GM19023 (cell line): ENCODE measurements around the gene OR2A14.
A peak's percentile ranks its signal among the peaks of the same experiment; 100 is the strongest.
"Not testable (repeated sequence)": the region's sequence is repeated elsewhere in the genome, so short reads cannot be mapped to it uniquely, and the experiment has no call there.

Experiments
- ATAC-seq: cut with Tn5 transposase; IDR thresholded peaks from one replicate; pipeline ENCODE4 v1.9.1; 2021; ENCODE audit warnings: mild to moderate bottlenecking, moderate library complexity; ENCODE audit not compliant: unreplicated experiment

Gene OR2A14, protein sequence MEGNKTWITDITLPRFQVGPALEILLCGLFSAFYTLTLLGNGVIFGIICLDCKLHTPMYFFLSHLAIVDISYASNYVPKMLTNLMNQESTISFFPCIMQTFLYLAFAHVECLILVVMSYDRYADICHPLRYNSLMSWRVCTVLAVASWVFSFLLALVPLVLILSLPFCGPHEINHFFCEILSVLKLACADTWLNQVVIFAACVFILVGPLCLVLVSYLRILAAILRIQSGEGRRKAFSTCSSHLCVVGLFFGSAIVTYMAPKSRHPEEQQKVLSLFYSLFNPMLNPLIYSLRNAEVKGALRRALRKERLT

DNA sequence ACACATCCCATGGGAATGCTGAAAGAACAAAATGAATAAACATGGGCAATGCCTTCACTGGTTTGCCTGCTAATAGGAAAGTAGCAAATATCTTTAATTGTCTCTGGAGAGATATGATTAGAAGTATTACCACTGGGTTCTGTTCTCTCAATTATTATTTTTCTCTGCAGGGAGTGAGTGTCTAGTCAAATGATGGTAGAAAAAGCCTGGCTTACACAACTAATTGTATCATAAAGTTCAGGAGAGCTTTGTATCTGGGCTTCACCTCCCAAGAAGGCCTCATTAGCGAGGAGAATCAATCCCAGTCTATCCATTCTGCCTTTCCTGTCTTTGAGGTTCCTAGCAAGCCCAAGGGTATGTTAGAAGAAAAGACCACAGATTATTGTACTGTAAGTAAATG is at the start of gene OR2A14:
Gene OR2A14, plus strand, starts transcription at position 301 of the 400 bp plus-strand sequence. CDS start 5,937 bp downstream, outside the sequence.
- no peak for ATAC-seq

DNA sequence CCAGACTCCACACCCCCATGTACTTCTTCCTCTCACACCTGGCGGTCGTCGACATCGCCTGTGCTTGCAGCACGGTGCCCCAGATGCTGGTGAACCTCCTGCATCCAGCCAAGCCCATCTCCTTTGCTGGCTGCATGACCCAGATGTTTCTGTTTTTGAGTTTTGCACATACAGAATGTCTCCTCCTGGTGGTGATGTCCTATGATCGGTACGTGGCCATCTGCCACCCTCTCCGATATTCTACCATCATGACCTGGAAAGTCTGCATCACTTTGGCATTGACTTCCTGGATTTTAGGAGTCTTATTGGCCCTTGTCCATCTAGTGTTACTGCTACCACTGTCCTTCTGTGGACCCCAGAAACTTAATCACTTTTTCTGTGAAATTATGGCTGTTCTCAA is 48.6 kb upstream of the OR2A14 start:
- ATAC-seq, result no peak

DNA sequence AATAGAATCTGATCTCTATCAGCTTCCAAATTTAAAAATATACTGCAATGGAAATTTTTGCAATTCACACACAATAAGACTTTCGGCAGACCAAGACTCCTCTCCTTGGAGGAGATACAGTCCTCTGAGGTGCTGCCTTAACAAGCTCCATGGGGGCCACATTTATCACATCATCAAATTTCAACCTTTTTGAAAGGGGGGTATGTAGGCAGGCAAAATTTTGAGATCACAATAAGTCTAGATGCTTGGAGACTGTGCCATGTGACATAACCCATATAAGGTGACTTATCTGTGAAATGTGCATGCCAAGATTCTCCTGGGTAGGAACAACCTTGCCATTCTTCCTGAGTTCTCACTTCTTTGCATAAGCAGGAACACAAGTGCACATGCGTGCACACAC is 37.0 kb upstream of the OR2A14 start, which contains the start of gene OR2A12:
Gene OR2A12, plus strand, starts transcription at position 301 of the 400 bp plus-strand sequence. CDS start 8,830 bp downstream, outside the sequence.
- ATAC-seq, result no peak

DNA sequence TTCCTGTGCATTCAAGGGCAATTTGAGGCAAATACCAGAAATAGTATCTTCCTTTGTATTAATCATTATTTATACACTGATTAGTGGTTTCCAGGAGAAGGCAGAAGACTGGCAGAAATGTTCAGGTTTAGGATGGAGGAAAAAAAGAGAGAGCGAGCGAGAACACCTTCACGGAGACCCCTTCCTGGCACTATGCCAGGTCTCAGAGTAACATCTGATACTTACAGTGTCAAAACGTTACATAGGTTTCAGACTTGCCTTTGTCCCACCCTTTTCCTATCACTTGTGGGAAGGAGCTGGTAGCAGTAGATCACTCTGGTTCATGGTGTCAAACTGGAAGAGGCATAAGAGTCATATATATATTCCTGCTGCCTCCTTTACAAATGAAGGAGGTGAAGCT is 36.2 kb upstream of the OR2A14 start:
- no peak for ATAC-seq

- ATAC-seq, result no peak
Measured at GRCh38 chr7:144087230-144087629, 35.7 kb upstream of the OR2A14 start.

DNA sequence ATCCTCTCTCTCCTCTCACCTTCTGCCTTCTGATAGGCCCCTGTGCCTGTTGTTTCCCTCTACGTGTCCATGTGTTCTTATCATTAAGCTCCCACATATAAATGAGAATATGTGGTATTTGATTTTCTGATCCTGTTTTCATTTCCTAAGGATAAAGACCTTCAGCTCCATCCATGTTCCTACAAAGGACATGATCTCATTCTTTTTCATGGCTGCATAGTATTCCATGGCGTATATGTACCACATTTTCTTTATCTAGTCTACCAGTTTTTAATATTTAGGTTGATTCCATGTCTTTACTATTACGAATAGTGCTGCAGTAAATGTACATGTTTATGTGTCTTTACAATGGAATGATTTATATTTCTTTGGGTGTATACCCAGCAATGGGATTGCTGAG is 32.3 kb upstream of the OR2A14 start:
- no peak for ATAC-seq

- no peak for ATAC-seq
Measured at GRCh38 chr7:144098776-144099175, 24.2 kb upstream of the OR2A14 start.

DNA sequence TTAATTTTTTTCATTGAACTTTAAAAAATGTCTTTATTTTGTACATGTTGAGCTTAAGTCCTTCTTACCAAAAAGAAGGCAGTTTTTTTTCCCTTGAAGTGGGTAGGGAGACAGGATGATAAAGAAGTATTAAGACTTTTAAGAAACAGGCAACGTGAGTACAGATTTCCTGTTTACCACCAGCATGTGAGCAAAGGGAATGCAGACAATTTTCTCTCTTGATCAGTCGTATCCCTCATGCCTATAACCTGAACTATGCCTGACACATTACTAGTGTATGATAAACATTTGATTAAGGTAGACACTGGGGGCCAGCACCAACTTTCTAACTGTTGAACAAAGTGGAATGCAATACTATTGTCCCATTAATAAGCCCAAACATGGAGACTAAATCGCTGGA is 22.4 kb upstream of the OR2A14 start:
- no peak for ATAC-seq

DNA sequence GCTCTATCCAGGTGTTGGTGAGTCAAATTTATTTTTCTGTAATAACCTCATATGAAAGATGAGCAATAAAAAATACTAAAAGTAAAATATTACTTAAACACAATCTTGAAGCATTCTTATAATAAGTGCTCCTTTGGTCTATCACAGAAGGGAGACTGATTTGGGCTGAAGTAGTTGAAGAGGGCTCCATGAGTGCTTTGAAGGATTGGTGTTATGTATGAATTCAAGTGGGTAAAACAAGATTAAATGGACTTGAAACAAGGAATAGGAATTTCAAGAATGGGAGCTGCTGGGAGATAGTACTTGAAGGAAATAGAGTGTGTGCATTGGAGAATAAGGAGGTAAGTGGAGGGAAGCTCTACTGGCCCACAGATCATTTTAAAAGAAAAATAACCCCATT is 20.9 kb upstream of the OR2A14 start:
- no peak for ATAC-seq

DNA sequence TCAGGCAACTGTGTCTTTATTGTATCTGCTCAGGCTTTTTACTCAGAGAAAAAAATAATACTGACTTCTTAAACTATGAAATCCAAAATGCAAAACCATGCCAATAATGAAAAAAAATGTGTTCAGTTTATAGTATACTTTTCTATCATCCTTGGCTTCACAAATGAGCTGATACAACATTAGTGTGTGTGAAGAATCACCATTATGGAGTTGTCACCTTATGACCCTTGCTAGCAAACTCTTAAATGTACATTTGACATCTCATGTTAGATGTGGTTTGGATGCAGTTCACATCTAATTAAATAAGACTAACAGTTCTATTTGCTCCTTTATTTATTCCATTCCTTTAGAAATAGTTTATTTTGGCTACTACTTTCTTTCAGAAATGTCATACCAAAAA is 17.8 kb upstream of the OR2A14 start:
- ATAC-seq, result no peak

- no peak for ATAC-seq
Measured at GRCh38 chr7:144109283-144109682, 13.7 kb upstream of the OR2A14 start, which contains the start of gene OR2A2. Gene OR2A2, plus strand, starts transcription at chr7:144109583. Its CDS starts 0 bp downstream, at chr7:144109583.

DNA sequence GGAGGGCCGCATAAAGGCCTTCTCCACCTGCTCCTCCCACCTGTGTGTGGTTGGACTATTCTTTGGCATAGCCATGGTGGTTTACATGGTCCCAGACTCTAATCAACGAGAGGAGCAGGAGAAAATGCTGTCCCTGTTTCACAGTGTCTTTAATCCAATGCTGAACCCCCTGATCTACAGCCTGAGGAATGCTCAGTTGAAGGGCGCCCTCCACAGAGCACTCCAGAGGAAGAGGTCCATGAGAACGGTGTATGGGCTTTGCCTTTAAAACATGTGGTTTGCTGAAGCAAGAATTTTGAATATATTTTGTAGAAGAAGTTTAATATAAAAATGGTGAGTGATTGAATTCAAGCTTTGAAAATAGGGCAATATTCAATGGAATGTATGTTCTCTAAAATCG is 12.7 kb upstream of the OR2A14 start:
- no peak for ATAC-seq

DNA sequence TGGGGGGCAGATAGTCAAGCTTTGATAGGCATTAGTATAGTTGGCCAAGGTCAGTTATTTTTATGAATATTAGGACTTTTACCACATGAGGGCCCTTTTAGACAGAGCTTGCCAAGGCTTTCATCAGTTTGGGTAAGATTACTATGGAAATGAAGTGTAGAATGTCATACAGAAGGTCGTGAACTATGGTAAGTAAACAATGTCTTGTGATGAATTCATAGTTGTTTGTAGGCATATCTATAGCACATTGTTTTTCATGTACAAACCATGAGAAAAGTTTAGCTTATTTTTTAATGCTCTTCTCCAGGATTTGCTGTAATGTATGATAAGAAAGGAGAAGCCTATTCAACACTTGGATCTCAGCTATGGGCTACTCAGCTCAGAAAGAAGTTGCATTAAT is 9.3 kb upstream of the OR2A14 start:
- ATAC-seq, result no peak

GRCh38 chr7:144118341-144118740 is 4.6 kb upstream of the OR2A14 start:
- ATAC-seq, result no peak

DNA sequence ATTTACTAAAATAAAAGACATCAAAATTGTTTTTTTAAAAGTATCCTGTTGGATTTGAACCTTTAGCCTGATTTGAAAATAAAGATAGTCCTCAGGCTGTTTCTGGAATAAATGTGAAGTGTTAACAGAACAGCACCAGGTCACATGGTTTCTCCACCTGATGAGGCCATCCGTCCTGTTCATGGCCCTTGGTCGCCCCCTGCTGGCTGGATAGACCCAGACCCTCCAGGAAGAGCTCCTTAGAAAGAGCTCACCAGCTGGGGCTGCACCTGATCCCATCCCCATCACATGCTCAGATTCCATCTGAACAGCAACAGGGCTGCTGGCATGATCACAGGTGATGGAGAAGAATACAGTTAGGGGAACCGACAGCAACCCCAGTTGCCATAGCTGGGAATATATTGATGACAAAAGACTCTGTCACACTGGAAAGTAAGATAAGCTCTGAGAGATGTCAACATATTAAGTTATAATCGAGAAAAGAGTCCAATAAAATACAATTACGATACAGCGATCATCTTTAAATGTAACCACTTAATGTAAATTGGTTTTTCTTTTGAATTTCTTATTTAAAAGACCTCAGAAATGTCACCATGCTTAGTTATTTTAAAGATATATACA is 4.8 kb downstream of the OR2A14 start:
- peak; percentile 100 for ATAC-seq

GRCh38 chr7:144129601-144130000 is 6.6 kb downstream of the OR2A14 start:
- ATAC-seq, result not testable (repeated sequence)

GRCh38 chr7:144130730-144131129 is 7.8 kb downstream of the OR2A14 start:
- no peak for ATAC-seq

GRCh38 chr7:144132262-144132661 is 9.3 kb downstream of the OR2A14 start:
- no peak for ATAC-seq

DNA sequence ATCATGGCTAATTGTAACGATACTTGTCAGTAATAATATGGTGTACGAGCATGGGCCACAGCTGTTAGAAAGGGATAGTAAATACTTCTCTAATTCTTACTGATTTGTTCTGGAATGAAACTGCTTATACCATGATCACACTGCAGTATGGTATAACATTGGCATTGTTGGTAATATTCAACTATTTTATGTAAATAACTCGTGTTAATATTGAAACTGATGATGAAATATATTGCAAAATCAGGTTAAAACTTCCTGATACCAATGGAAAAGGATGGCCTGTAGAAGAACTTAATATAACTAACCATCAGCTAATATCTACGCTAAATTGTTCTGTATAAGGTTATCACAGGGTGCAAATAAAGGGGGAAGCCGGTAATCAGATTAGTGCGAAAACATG is 10.3 kb downstream of the OR2A14 start:
- no peak for ATAC-seq

DNA sequence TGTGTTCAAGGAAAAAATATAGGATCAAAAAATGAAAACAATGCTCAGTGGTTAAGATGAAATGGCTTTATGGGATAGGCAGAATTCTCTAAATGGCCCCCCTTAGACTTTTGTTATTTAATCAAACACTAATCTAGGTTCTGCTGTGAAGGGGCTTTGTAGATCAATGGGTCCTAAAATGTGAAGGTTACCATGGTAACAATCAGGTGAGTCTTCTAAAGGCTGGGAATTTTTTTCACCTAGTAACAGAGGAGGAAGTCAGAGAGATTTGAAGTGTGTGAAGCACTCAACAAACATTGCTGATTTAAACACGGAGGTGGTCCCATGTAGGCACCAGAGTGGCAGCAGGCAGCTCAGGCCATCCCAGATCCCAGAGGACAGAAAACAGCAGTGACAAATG is 11.1 kb downstream of the OR2A14 start:
- ATAC-seq, result no peak

GRCh38 chr7:144137501-144137900 is 14.5 kb downstream of the OR2A14 start:
- no peak for ATAC-seq

DNA sequence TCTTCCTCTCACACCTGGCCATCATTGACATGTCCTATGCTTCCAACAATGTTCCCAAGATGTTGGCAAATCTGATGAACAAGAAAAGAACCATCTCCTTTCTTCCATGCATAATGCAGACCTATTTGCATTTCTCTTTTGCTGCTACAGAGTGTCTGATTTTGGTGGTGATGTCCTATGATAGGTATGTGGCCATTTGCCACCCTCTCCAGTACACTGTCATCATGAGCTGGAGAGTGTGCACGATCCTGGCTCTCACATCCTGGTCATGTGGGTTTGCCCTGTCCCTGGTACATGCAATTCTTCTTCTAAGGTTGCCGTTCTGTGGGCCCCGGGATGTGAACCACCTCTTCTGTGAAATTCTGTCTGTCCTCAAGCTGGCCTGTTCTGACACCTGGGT is 19.2 kb downstream of the OR2A14 start:
- no peak for ATAC-seq
